ENCODE data around the gene ASH1L. TPM values are rescaled to one million over a fixed set of nuclear protein-coding genes. Genes with fewer than 3 reads are reported as not detected.

Gene ASH1L
- total and polyA plus RNA-seq, 2 experiments from 2014 or later: 23.6 to 24.7 TPM

DNA sequence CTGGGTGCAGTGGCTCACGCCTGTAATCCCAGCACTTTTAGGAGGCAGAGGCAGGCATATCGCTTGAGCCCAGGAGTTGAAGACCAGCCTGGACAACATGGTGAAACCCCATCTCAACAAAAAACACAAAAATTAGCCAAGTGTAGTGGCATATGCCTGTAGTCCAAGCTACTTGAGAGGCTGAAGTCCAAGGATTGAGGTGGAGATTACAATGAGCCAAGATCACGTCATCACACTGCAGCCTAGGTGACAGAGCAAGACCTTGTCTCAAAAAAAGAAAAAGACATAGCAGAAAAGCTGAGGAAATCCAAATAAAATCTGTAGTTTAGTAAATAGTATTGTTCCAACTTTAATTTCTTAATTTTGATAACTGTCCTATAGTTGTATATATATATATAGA, 11.5 kb upstream of the ASH1L start:
- ATAC-seq (no peak), DNase-seq (ENCODE audit: low spot score) (no peak)
- TF ChIP-seq, protein P1, sequence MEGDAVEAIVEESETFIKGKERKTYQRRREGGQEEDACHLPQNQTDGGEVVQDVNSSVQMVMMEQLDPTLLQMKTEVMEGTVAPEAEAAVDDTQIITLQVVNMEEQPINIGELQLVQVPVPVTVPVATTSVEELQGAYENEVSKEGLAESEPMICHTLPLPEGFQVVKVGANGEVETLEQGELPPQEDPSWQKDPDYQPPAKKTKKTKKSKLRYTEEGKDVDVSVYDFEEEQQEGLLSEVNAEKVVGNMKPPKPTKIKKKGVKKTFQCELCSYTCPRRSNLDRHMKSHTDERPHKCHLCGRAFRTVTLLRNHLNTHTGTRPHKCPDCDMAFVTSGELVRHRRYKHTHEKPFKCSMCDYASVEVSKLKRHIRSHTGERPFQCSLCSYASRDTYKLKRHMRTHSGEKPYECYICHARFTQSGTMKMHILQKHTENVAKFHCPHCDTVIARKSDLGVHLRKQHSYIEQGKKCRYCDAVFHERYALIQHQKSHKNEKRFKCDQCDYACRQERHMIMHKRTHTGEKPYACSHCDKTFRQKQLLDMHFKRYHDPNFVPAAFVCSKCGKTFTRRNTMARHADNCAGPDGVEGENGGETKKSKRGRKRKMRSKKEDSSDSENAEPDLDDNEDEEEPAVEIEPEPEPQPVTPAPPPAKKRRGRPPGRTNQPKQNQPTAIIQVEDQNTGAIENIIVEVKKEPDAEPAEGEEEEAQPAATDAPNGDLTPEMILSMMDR (conservative IDR thresholded peaks at IDR 0.05; ENCODE audit: low read depth in 2 of 2): no peak
- TF ChIP-seq EZH2 (IDR thresholded peaks at IDR 0.05; ENCODE audit: low read depth, unreplicated experiment) (no peak), POLR2AphosphoS5 (IDR thresholded peaks at IDR 0.05; ENCODE audit: low read depth) (no peak), ZNF331 (CRISPR knock-in tag; IDR thresholded peaks at IDR 0.05; ENCODE audit: low read depth) (no peak), JUNB (IDR thresholded peaks at IDR 0.05; ENCODE audit: unreplicated experiment) (no peak), STAT1 (IDR thresholded peaks at IDR 0.05; ENCODE audit: unreplicated experiment) (no peak), CREB1 (CRISPR knock-in tag; IDR thresholded peaks at IDR 0.05; ENCODE audit: low read depth) (no peak), ZNF114 (CRISPR knock-in tag; IDR thresholded peaks at IDR 0.05) (no peak), NANOG (IDR thresholded peaks at IDR 0.05; ENCODE audit: borderline replicate concordance) (no peak), EZH2phosphoT487 (IDR thresholded peaks at IDR 0.05; ENCODE audit: unreplicated experiment) (no peak)
- TF ChIP-seq, protein P2, sequence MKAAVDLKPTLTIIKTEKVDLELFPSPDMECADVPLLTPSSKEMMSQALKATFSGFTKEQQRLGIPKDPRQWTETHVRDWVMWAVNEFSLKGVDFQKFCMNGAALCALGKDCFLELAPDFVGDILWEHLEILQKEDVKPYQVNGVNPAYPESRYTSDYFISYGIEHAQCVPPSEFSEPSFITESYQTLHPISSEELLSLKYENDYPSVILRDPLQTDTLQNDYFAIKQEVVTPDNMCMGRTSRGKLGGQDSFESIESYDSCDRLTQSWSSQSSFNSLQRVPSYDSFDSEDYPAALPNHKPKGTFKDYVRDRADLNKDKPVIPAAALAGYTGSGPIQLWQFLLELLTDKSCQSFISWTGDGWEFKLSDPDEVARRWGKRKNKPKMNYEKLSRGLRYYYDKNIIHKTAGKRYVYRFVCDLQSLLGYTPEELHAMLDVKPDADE (IDR thresholded peaks at IDR 0.05): no peak
- TF ChIP-seq, protein P3, sequence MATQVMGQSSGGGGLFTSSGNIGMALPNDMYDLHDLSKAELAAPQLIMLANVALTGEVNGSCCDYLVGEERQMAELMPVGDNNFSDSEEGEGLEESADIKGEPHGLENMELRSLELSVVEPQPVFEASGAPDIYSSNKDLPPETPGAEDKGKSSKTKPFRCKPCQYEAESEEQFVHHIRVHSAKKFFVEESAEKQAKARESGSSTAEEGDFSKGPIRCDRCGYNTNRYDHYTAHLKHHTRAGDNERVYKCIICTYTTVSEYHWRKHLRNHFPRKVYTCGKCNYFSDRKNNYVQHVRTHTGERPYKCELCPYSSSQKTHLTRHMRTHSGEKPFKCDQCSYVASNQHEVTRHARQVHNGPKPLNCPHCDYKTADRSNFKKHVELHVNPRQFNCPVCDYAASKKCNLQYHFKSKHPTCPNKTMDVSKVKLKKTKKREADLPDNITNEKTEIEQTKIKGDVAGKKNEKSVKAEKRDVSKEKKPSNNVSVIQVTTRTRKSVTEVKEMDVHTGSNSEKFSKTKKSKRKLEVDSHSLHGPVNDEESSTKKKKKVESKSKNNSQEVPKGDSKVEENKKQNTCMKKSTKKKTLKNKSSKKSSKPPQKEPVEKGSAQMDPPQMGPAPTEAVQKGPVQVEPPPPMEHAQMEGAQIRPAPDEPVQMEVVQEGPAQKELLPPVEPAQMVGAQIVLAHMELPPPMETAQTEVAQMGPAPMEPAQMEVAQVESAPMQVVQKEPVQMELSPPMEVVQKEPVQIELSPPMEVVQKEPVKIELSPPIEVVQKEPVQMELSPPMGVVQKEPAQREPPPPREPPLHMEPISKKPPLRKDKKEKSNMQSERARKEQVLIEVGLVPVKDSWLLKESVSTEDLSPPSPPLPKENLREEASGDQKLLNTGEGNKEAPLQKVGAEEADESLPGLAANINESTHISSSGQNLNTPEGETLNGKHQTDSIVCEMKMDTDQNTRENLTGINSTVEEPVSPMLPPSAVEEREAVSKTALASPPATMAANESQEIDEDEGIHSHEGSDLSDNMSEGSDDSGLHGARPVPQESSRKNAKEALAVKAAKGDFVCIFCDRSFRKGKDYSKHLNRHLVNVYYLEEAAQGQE (IDR thresholded peaks at IDR 0.05; ENCODE audit: unreplicated experiment): no peak
- TF ChIP-seq, protein P4, sequence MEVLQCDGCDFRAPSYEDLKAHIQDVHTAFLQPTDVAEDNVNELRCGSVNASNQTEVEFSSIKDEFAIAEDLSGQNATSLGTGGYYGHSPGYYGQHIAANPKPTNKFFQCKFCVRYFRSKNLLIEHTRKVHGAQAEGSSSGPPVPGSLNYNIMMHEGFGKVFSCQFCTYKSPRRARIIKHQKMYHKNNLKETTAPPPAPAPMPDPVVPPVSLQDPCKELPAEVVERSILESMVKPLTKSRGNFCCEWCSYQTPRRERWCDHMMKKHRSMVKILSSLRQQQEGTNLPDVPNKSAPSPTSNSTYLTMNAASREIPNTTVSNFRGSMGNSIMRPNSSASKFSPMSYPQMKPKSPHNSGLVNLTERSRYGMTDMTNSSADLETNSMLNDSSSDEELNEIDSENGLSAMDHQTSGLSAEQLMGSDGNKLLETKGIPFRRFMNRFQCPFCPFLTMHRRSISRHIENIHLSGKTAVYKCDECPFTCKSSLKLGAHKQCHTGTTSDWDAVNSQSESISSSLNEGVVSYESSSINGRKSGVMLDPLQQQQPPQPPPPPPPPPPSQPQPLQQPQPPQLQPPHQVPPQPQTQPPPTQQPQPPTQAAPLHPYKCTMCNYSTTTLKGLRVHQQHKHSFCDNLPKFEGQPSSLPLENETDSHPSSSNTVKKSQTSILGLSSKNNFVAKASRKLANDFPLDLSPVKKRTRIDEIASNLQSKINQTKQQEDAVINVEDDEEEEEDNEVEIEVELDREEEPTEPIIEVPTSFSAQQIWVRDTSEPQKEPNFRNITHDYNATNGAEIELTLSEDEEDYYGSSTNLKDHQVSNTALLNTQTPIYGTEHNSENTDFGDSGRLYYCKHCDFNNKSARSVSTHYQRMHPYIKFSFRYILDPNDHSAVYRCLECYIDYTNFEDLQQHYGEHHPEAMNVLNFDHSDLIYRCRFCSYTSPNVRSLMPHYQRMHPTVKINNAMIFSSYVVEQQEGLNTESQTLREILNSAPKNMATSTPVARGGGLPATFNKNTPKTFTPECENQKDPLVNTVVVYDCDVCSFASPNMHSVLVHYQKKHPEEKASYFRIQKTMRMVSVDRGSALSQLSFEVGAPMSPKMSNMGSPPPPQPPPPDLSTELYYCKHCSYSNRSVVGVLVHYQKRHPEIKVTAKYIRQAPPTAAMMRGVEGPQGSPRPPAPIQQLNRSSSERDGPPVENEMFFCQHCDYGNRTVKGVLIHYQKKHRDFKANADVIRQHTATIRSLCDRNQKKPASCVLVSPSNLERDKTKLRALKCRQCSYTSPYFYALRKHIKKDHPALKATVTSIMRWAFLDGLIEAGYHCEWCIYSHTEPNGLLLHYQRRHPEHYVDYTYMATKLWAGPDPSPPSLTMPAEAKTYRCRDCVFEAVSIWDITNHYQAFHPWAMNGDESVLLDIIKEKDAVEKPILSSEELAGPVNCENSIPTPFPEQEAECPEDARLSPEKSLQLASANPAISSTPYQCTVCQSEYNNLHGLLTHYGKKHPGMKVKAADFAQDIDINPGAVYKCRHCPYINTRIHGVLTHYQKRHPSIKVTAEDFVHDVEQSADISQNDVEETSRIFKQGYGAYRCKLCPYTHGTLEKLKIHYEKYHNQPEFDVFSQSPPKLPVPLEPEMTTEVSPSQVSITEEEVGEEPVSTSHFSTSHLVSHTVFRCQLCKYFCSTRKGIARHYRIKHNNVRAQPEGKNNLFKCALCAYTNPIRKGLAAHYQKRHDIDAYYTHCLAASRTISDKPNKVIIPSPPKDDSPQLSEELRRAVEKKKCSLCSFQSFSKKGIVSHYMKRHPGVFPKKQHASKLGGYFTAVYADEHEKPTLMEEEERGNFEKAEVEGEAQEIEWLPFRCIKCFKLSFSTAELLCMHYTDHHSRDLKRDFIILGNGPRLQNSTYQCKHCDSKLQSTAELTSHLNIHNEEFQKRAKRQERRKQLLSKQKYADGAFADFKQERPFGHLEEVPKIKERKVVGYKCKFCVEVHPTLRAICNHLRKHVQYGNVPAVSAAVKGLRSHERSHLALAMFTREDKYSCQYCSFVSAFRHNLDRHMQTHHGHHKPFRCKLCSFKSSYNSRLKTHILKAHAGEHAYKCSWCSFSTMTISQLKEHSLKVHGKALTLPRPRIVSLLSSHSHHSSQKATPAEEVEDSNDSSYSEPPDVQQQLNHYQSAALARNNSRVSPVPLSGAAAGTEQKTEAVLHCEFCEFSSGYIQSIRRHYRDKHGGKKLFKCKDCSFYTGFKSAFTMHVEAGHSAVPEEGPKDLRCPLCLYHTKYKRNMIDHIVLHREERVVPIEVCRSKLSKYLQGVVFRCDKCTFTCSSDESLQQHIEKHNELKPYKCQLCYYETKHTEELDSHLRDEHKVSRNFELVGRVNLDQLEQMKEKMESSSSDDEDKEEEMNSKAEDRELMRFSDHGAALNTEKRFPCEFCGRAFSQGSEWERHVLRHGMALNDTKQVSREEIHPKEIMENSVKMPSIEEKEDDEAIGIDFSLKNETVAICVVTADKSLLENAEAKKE (CRISPR knock-in tag; IDR thresholded peaks at IDR 0.05): no peak
- Histone ChIP-seq H3K4me2 (no peak overlapping the region), H3K4me1 (ENCODE audit: insufficient read depth) (no peaks in the 10 kb centered on the region), H3K27me3 (ENCODE audit: insufficient read depth) (no peaks in the 10 kb centered on the region), H3K4me3 (no peak overlapping the region), H2AFZ (no peak overlapping the region), H3K9me2 (ENCODE audit: insufficient read depth) (no peaks in the 10 kb centered on the region), H3K79me2 (replicated peaks; ENCODE audit: insufficient read depth) (peaks cover 32% of the 10 kb centered on the region), H3K27ac (ENCODE audit: low read depth) (0 out of 2 replicates have a peak overlapping the region, but pooled peaks have one; percentile 34), H3F3A (replicated peaks; ENCODE audit: low read depth) (no peaks in the 10 kb centered on the region), H4K20me1 (replicated peaks; ENCODE audit: insufficient read depth) (peaks cover 9% of the 10 kb centered on the region), H3K36me3 (ENCODE audit: insufficient read depth) (no peaks in the 10 kb centered on the region)
- Mint-ChIP-seq H3K4me1 (no peaks in the 10 kb centered on the region), H3K4me3 (no peak overlapping the region), H3K27me3 (ENCODE audit: insufficient read depth, low read depth, poor library complexity) (peaks cover 2% of the 10 kb centered on the region), H3K36me3 (ENCODE audit: low read depth) (peaks cover 5% of the 10 kb centered on the region; the same call in 2 of the 3 replicates), H3K27ac (no peak overlapping the region), H3K9me3 (no peaks in the 10 kb centered on the region)

All from GM23338 (cell line).